A549 (cell line): ENCODE results near the gene MAD1L1.

Experiments used
- BHLHE40 ChIP-seq: IDR thresholded peaks from 2 replicates; pipeline ENCODE4 v1.6.1; 2012; ENCODE audit warnings: low read depth, low read length, inconsistent platforms
- EP300 ChIP-seq, 2 experiments: fragments of >200 bp; sonication (Bioruptor Twin); formaldehyde crosslinking; IDR thresholded peaks; 2 replicates in 1 of 2; 3 replicates in 1 of 2; pipeline ENCODE4 v1.6.1; 2016 to 2017
- POLR2A ChIP-seq: IDR thresholded peaks from 2 replicates; pipeline ENCODE4 v1.6.1; 2012; ENCODE audit warnings: mild to moderate bottlenecking, low read length
- RARB ChIP-seq: fragments of 250-450 bp; sonication (Bioruptor Pico); IDR thresholded peaks from 2 replicates; pipeline ENCODE4 v1.8.0; 2021; ENCODE audit warnings: mild to moderate bottlenecking, moderate library complexity
- TF ChIP-seq, protein P1 (sequence below): fragments of >200 bp; sonication (Bioruptor Twin); formaldehyde crosslinking; IDR thresholded peaks from 3 replicates; pipeline ENCODE4 v1.5.1; 2016

DNA sequence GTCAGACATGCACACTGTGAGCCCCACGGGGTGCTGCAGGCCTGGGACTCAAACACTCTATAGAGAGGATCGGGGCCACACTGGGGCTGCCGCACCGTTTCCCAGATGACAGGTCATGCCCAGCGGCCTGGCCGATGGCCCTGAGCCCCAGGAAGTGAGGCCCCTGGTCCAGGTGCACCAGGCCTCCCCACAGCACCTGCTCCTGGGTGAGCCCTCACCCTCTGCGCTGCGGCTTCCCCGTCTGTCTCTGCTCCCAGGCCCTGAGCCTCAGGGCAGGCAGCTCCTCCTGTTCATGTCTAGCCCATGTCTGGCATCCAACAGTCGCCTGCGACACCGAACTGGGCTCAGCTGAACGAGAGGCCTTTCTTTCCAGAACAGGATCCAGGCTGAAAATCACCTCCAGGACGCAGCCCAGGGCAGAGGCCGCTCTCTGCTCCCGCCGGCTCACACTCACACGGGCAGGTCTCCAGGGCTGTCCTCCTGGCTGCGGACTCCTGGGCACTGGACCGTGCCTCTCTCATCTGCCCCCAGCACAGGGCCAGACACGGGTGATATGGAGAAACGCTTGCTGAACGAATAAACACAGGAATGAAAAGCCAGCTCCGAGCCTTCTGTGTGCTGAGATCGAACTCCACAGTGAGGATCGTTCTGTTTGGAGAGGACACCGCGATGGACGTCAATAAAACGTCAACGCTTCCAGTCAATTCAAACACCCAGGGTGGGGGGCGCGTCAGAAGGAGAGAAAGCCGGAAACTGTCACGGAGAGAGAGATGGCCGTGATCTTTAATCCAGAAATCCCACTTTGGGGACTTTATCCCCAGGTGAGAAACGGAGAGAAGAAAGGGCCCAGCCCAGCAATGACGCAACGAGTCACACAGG lies 360.3 kb downstream of the MAD1L1 start:
- no peak for TF ChIP-seq BHLHE40
- no peak for TF ChIP-seq RARB (CRISPR knock-in tag)
- TF ChIP-seq EP300 (IDR thresholded peaks at IDR 0.05) = no peak
- TF ChIP-seq, protein P1, sequence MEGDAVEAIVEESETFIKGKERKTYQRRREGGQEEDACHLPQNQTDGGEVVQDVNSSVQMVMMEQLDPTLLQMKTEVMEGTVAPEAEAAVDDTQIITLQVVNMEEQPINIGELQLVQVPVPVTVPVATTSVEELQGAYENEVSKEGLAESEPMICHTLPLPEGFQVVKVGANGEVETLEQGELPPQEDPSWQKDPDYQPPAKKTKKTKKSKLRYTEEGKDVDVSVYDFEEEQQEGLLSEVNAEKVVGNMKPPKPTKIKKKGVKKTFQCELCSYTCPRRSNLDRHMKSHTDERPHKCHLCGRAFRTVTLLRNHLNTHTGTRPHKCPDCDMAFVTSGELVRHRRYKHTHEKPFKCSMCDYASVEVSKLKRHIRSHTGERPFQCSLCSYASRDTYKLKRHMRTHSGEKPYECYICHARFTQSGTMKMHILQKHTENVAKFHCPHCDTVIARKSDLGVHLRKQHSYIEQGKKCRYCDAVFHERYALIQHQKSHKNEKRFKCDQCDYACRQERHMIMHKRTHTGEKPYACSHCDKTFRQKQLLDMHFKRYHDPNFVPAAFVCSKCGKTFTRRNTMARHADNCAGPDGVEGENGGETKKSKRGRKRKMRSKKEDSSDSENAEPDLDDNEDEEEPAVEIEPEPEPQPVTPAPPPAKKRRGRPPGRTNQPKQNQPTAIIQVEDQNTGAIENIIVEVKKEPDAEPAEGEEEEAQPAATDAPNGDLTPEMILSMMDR = no peak
- no peak for TF ChIP-seq POLR2A
